OCI-LY1 (cell line): ENCODE results near the gene SALL2.
A peak's percentile ranks its signal among the peaks of the same experiment; 100 is the strongest.

Experiments used
- H2AFZ ChIP-seq: fragments of 200-600 bp; sonication (generic), shearing (Covaris generic); 2 replicates; pipeline ENCODE4 v1.6.0; 2014; ENCODE audit warnings: antibody characterized with exemption, mild to moderate bottlenecking, low read length
- H3F3A ChIP-seq: fragments of 200-600 bp; sonication (generic), shearing (Covaris generic); 2 replicates; pipeline ENCODE4 v1.6.0; 2014; ENCODE audit warnings: mild to moderate bottlenecking, antibody characterized with exemption, low read length, moderate library complexity; ENCODE audit not compliant: insufficient read depth
- H3K27ac ChIP-seq: fragments of 200-600 bp; sonication (generic); 2 replicates; pipeline ENCODE4 v1.5.1; 2014; ENCODE audit warnings: low read length, mixed run types, mild to moderate bottlenecking, low read depth; ENCODE audit not compliant: poor library complexity, severe bottlenecking
- H3K27me3 ChIP-seq: fragments of 200-600 bp; sonication (generic); 2 replicates; pipeline ENCODE4 v1.6.0; 2014; ENCODE audit warnings: antibody characterized with exemption, mild to moderate bottlenecking, low read length, moderate library complexity; ENCODE audit not compliant: insufficient read depth
- H3K36me3 ChIP-seq: fragments of 200-600 bp; sonication (generic); 2 replicates; pipeline ENCODE4 v1.6.1; 2014; ENCODE audit warnings: mild to moderate bottlenecking, antibody characterized with exemption, low read length, moderate library complexity, mixed read lengths; ENCODE audit not compliant: insufficient read depth
- H3K4me1 ChIP-seq: fragments of 200-600 bp; sonication (generic); 2 replicates; pipeline ENCODE4 v1.5.1; 2014; ENCODE audit warnings: mild to moderate bottlenecking, low read length, moderate library complexity; ENCODE audit not compliant: insufficient read depth, severe bottlenecking
- H3K4me2 ChIP-seq: fragments of 200-600 bp; sonication (generic), shearing (Covaris generic); 2 replicates; pipeline ENCODE4 v1.6.1; 2014; ENCODE audit warnings: low read length
- H3K4me3 ChIP-seq: fragments of 200-600 bp; sonication (generic); 2 replicates; pipeline ENCODE4 v1.5.1; 2014; ENCODE audit warnings: low read length, low read depth, mild to moderate bottlenecking, mixed read lengths; ENCODE audit not compliant: poor library complexity, severe bottlenecking
- H3K79me2 ChIP-seq: fragments of 200-600 bp; shearing (Covaris generic); 2 replicates; pipeline ENCODE4 v1.6.1; 2016; ENCODE audit warnings: mixed run types, low read length, mixed read lengths; ENCODE audit not compliant: insufficient read depth
- H3K9ac ChIP-seq: fragments of 200-600 bp; sonication (generic), shearing (Covaris generic); 2 replicates; pipeline ENCODE4 v1.6.1; 2014; ENCODE audit warnings: mild to moderate bottlenecking, low read length, mixed read lengths
- H3K9me2 ChIP-seq: fragments of 200-600 bp; sonication (generic), shearing (Covaris generic); 2 replicates; pipeline ENCODE4 v1.6.1; 2014; ENCODE audit warnings: low read depth, mild to moderate bottlenecking, low read length, mixed read lengths
- H3K9me3 ChIP-seq: fragments of 200-600 bp; shearing (Covaris generic); 2 replicates; pipeline ENCODE4 v1.6.1; 2014; ENCODE audit warnings: low read length, mixed read lengths
- H4K20me1 ChIP-seq: fragments of 200-600 bp; sonication (generic), shearing (Covaris generic); 2 replicates; pipeline ENCODE4 v1.6.0; 2016; ENCODE audit warnings: mild to moderate bottlenecking, low read length; ENCODE audit not compliant: insufficient read depth
- CTCF ChIP-seq: fragments of 200-600 bp; sonication (generic), shearing (Covaris generic); IDR thresholded peaks from 2 replicates; pipeline ENCODE4 v1.5.1; 2017; ENCODE audit warnings: mild to moderate bottlenecking, antibody characterized with exemption, low read length, moderate library complexity, mixed read lengths
- EZH2 ChIP-seq: fragments of 200-600 bp; sonication (generic), shearing (Covaris generic); IDR thresholded peaks from 2 replicates; pipeline ENCODE4 v1.8.0; 2017; ENCODE audit warnings: borderline replicate concordance, mixed run types, mild to moderate bottlenecking, antibody characterized with exemption, low read length, moderate library complexity, mixed read lengths

SALL2 gene

GRCh38 chr14:21525962-21526671, at the start of gene SALL2:
Gene SALL2 (minus strand): TSS chr14:21526346. CDS start chr14:21526127, 219 bp downstream.
- H3F3A ChIP-seq, result no peaks in the 10 kb centered on the region
- H3K79me2 ChIP-seq, result no peaks in the 10 kb centered on the region
- H3K9ac ChIP-seq, result peak within 1 kb of the TSS; percentile 11; the same call in 1 of the 2 replicates
- no peak within 1 kb of the TSS for H3K27ac ChIP-seq
- no peaks in the 10 kb centered on the region for H3K36me3 ChIP-seq
- H2AFZ ChIP-seq, result no peak within 1 kb of the TSS
- H3K9me2 ChIP-seq, result no peaks in the 10 kb centered on the region
- no peaks in the 10 kb centered on the region; the same call in 1 of the 2 replicates for H3K27me3 ChIP-seq
- H3K9me3 ChIP-seq, result no peaks in the 10 kb centered on the region
- peak within 1 kb of the TSS; percentile 56 for H3K4me3 ChIP-seq
- no peak for TF ChIP-seq CTCF
- no peak for TF ChIP-seq EZH2
- peak within 1 kb of the TSS; percentile 53 for H3K4me2 ChIP-seq
- H4K20me1 ChIP-seq, result no peaks in the 10 kb centered on the region
- H3K4me1 ChIP-seq, result peaks cover 17% of the 10 kb centered on the region

GRCh38 chr14:21575661-21576060, 49.5 kb upstream of the SALL2 start:
- H2AFZ ChIP-seq, result no peak overlapping the region
- no peaks in the 10 kb centered on the region for H3K36me3 ChIP-seq
- no peak overlapping the region for H3K9ac ChIP-seq
- no peak for TF ChIP-seq CTCF
- no peak for TF ChIP-seq EZH2
- H3K4me1 ChIP-seq, result no peaks in the 10 kb centered on the region
- H3K27me3 ChIP-seq, result no peaks in the 10 kb centered on the region
- H3K79me2 ChIP-seq, result no peaks in the 10 kb centered on the region
- H3K4me2 ChIP-seq, result no peak overlapping the region
- H3K9me3 ChIP-seq, result no peaks in the 10 kb centered on the region
- H3K27ac ChIP-seq, result no peak overlapping the region
- H4K20me1 ChIP-seq, result no peaks in the 10 kb centered on the region
- no peak overlapping the region for H3K4me3 ChIP-seq
- H3F3A ChIP-seq, result no peaks in the 10 kb centered on the region
- H3K9me2 ChIP-seq, result no peaks in the 10 kb centered on the region

- no peak overlapping the region for H2AFZ ChIP-seq
- H3K4me1 ChIP-seq, result no peaks in the 10 kb centered on the region
- no peak overlapping the region for H3K4me3 ChIP-seq
- H3K9me3 ChIP-seq, result no peaks in the 10 kb centered on the region
- no peaks in the 10 kb centered on the region for H3K9me2 ChIP-seq
- H3K27ac ChIP-seq, result no peak overlapping the region
- no peaks in the 10 kb centered on the region for H3K36me3 ChIP-seq
- H3K27me3 ChIP-seq, result no peaks in the 10 kb centered on the region
- no peak overlapping the region for H3K4me2 ChIP-seq
- TF ChIP-seq CTCF (no peak), EZH2 (no peak)
- no peaks in the 10 kb centered on the region for H3F3A ChIP-seq
- H3K9ac ChIP-seq, result no peak overlapping the region
- H3K79me2 ChIP-seq, result no peaks in the 10 kb centered on the region
- no peaks in the 10 kb centered on the region for H4K20me1 ChIP-seq
Observed at GRCh38 chr14:21572604-21573003, 46.5 kb upstream of the SALL2 start.
